Neural cell (in vitro differentiated cells): ENCODE results near the gene HEG1. TPM values are rescaled to one million over a fixed set of nuclear protein-coding genes. Genes with fewer than 3 reads are reported as not detected.

Experiments used
- H2AFZ ChIP-seq: fragments of 200-600, 300-800 bp; sonication (generic), shearing (Covaris generic); 2 replicates; pipeline ENCODE4 v1.6.0; 2014; ENCODE audit warnings: low read depth, mild to moderate bottlenecking, antibody characterized with exemption, low read length, moderate library complexity
- H3F3A ChIP-seq: fragments of 200-600 bp; shearing (Covaris generic); 2 replicates; pipeline ENCODE4 v1.6.1; 2016; ENCODE audit warnings: mild to moderate bottlenecking, moderate library complexity, mixed read lengths, antibody characterized with exemption, low read length; ENCODE audit not compliant: insufficient read depth, poor library complexity, severe bottlenecking
- H3K27ac ChIP-seq: fragments of 200-600, 300-800 bp; sonication (generic), shearing (Covaris generic); 2 replicates; pipeline ENCODE4 v1.5.1; 2014; ENCODE audit warnings: mild to moderate bottlenecking, low read length, moderate library complexity
- H3K27me3 ChIP-seq: fragments of 300-800, 200-600 bp; sonication (generic), shearing (Covaris generic); 2 replicates; pipeline ENCODE4 v1.6.0; 2014; ENCODE audit warnings: mild to moderate bottlenecking, low read depth, low read length, moderate library complexity; ENCODE audit not compliant: insufficient read depth
- H3K36me3 ChIP-seq: fragments of 300-800, 200-600 bp; sonication (generic), shearing (Covaris generic); 2 replicates; pipeline ENCODE4 v1.5.1; 2014; ENCODE audit warnings: mild to moderate bottlenecking, antibody characterized with exemption, low read length, moderate library complexity; ENCODE audit not compliant: insufficient read depth
- H3K4me2 ChIP-seq: fragments of 300-800, 200-600 bp; sonication (generic), shearing (Covaris generic); 2 replicates; pipeline ENCODE4 v1.6.0; 2014; ENCODE audit warnings: mild to moderate bottlenecking, low read length
- H3K4me3 ChIP-seq: fragments of 300-800, 200-600 bp; sonication (generic), shearing (Covaris generic); 2 replicates; pipeline ENCODE4 v1.5.1; 2014; ENCODE audit warnings: mild to moderate bottlenecking, low read length, moderate library complexity
- H3K79me2 ChIP-seq: fragments of 200-600 bp; shearing (Covaris generic); replicated peaks from 2 replicates; pipeline ENCODE4 v1.6.0; 2014; ENCODE audit warnings: mild to moderate bottlenecking, low read length, moderate library complexity; ENCODE audit not compliant: insufficient read depth
- H3K9ac ChIP-seq: fragments of 300-800, 200-600 bp; sonication (generic), shearing (Covaris generic); 2 replicates; pipeline ENCODE4 v1.6.1; 2016; ENCODE audit warnings: mild to moderate bottlenecking, low read length, mixed read lengths
- H3K9me2 ChIP-seq: fragments of 200-600 bp; shearing (Covaris generic); 2 replicates; pipeline ENCODE4 v1.6.1; 2016; ENCODE audit warnings: mild to moderate bottlenecking, low read length, mixed read lengths; ENCODE audit not compliant: insufficient read depth
- H3K9me3 ChIP-seq: fragments of 200-600, 300-800 bp; sonication (generic), shearing (Covaris generic); 2 replicates; pipeline ENCODE4 v1.6.1; 2016; ENCODE audit warnings: mild to moderate bottlenecking, mixed run types, low read length, moderate library complexity, mixed read lengths
- H4K20me1 ChIP-seq: fragments of 200-600 bp; shearing (Covaris generic); 2 replicates; pipeline ENCODE4 v1.6.1; 2016; ENCODE audit warnings: mild to moderate bottlenecking, mixed run types; ENCODE audit not compliant: insufficient read depth
- CTCF ChIP-seq: fragments of 450-650 bp; IDR thresholded peaks from 2 replicates; pipeline ENCODE4 v1.5.1; 2014; ENCODE audit warnings: antibody characterized with exemption, mild to moderate bottlenecking, moderate library complexity; ENCODE audit not compliant: poor library complexity, severe bottlenecking
- EP300 ChIP-seq: fragments of 450-650 bp; conservative IDR thresholded peaks from 2 replicates; pipeline ENCODE4 v1.6.1; 2014; ENCODE audit warnings: antibody characterized with exemption, mild to moderate bottlenecking, moderate library complexity; ENCODE audit not compliant: poor library complexity, severe bottlenecking
- EZH2 ChIP-seq: fragments of 200-600, 300-800 bp; shearing (Covaris generic), sonication (generic); IDR thresholded peaks from 2 replicates; pipeline ENCODE4 v1.6.1; 2014; ENCODE audit warnings: antibody characterized with exemption, low read length, borderline replicate concordance, mild to moderate bottlenecking; ENCODE audit not compliant: insufficient read depth, poor library complexity, severe bottlenecking
- MXI1 ChIP-seq: fragments of 450-650 bp; conservative IDR thresholded peaks from 2 replicates; pipeline ENCODE4 v1.6.1; 2014; ENCODE audit warnings: antibody characterized with exemption, mild to moderate bottlenecking; ENCODE audit not compliant: poor library complexity, severe bottlenecking
- POLR2AphosphoS5 ChIP-seq: IDR thresholded peaks from 2 replicates; pipeline ENCODE4 v1.6.1; 2012
- RAD21 ChIP-seq: fragments of 450-650 bp; conservative IDR thresholded peaks from 2 replicates; pipeline ENCODE4 v1.6.1; 2014; ENCODE audit warnings: antibody characterized with exemption, mild to moderate bottlenecking, moderate library complexity
- REST ChIP-seq: IDR thresholded peaks from 2 replicates; pipeline ENCODE4 v1.6.1; 2012; ENCODE audit warnings: borderline replicate concordance
- SMC3 ChIP-seq: fragments of 450-650 bp; conservative IDR thresholded peaks from 2 replicates; pipeline ENCODE4 v1.6.1; 2014; ENCODE audit warnings: antibody characterized with exemption, mild to moderate bottlenecking, moderate library complexity; ENCODE audit not compliant: poor library complexity
- TAF1 ChIP-seq: IDR thresholded peaks from 2 replicates; pipeline ENCODE4 v1.6.1; 2012; ENCODE audit warnings: low read depth
- polyA plus RNA-seq: library from polyadenylated mRNA; depleted of rRNA; stranded (reverse); fragments of >200 nt; gene quantifications from 2 replicates; pipeline ENCODE4 v1.2.3, GENCODE V29; 2014

The HEG1 gene
- polyA plus RNA-seq, 1 donor from 2014 or later = 0.48 TPM

DNA sequence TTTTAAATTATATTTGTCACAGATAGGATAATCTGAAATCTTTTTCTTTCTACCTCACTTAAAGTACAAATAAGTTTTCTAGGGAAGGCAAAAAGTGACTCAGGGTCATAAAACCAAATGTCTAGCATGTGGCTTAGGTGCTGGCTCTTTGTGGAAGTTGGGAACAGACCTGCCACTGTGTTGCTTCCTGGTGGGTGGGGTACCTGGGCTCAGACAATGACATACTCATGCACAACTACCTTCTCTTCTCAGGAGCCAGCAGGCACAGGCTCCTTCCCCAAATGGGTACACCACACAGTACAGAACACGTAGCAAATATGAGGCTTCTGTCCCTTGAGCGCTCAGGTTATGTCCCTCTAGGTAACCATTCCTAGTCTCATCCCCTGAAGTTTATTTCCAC is 81.1 kb downstream of the HEG1 start:
- Histone ChIP-seq H4K20me1 (no peaks in the 10 kb centered on the region), H3K4me3 (no peak overlapping the region), H3K9ac (no peak overlapping the region), H3K36me3 (no peaks in the 10 kb centered on the region), H3F3A (no peaks in the 10 kb centered on the region), H3K27me3 (no peaks in the 10 kb centered on the region), H3K4me2 (no peak overlapping the region), H3K9me3 (no peaks in the 10 kb centered on the region), H3K27ac (no peak overlapping the region), H3K9me2 (no peaks in the 10 kb centered on the region), H3K79me2 (no peaks in the 10 kb centered on the region), H2AFZ (no peak overlapping the region)
- TF ChIP-seq MXI1 = no peak
- no peak for TF ChIP-seq RAD21
- TF ChIP-seq TAF1 = no peak
- TF ChIP-seq REST = no peak
- TF ChIP-seq EZH2 = no peak
- TF ChIP-seq POLR2AphosphoS5 = no peak

DNA sequence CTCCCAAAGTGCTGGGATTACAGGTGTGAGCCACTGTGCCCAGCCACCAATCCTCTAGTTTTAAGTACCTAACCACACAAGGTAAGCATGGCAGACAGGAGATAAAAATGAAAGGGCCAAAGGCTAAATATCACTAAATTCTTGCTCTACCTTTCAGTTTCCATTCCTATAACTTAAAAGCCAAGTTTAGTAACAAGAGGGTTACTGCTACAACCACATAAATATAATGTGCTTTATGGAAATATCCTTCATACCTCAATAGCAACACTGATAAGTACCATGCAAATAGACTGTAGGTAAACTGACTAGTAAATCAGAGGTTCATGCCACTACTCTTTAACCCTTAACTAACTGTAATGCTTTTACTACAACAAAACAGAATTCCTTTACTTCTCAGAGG is 82.5 kb downstream of the HEG1 start:
- Histone ChIP-seq H3K9ac (no peak overlapping the region), H3F3A (no peaks in the 10 kb centered on the region), H2AFZ (no peak overlapping the region), H3K9me2 (no peaks in the 10 kb centered on the region), H3K36me3 (no peaks in the 10 kb centered on the region), H3K27ac (no peak overlapping the region), H3K9me3 (no peaks in the 10 kb centered on the region), H3K4me2 (no peak overlapping the region), H4K20me1 (no peaks in the 10 kb centered on the region), H3K4me3 (no peak overlapping the region), H3K79me2 (no peaks in the 10 kb centered on the region), H3K27me3 (no peaks in the 10 kb centered on the region)
- TF ChIP-seq REST (no peak), EZH2 (no peak), SMC3 (no peak), POLR2AphosphoS5 (no peak), MXI1 (no peak), TAF1 (no peak), CTCF (no peak), RAD21 (no peak), EP300 (no peak)
